Activated T-cell treated with anti-CD3 and anti-CD28 coated beads, Interleukin-2, amount 50 U/mL, for 48 hours (primary cell): ENCODE results near the gene LGALS7.
A peak's percentile ranks its signal among the peaks of the same experiment; 100 is the strongest.
"Not testable (repeated sequence)": the region's sequence is repeated elsewhere in the genome, so short reads cannot be mapped to it uniquely, and the experiment has no call there.

Experiments used
- DNase-seq, 2 experiments: peaks; one replicate each; pipeline ENCODE4 v3.0.0-alpha.2; 2020

LGALS7 gene

GRCh38 chr19:38770228-38770948 is 2.9 kb downstream of the LGALS7 start:
- not testable (repeated sequence) for DNase-seq

- DNase-seq: peak; percentile 95 to 96
Observed at GRCh38 chr19:38769635-38770211, 3.6 kb downstream of the LGALS7 start.

GRCh38 chr19:38766276-38767047 is 6.9 kb downstream of the LGALS7 start:
- DNase-seq: no peak

- no peak for DNase-seq
Observed at GRCh38 chr19:38765214-38765613, 8.1 kb downstream of the LGALS7 start.

GRCh38 chr19:38763795-38764220 is 9.5 kb downstream of the LGALS7 start:
- DNase-seq: no peak

GRCh38 chr19:38761884-38762389 is 11.4 kb downstream of the LGALS7 start:
- DNase-seq: not testable (repeated sequence)

GRCh38 chr19:38760805-38761517 is 12.4 kb downstream of the LGALS7 start:
- DNase-seq: not testable (repeated sequence)

GRCh38 chr19:38759590-38760003 is 13.7 kb downstream of the LGALS7 start:
- no peak for DNase-seq

- DNase-seq: not testable (repeated sequence)
Observed at GRCh38 chr19:38754196-38754595, 19.1 kb downstream of the LGALS7 start.

GRCh38 chr19:38753783-38754182 is 19.5 kb downstream of the LGALS7 start:
- not testable (repeated sequence) for DNase-seq

- no peak for DNase-seq
Observed at GRCh38 chr19:38745316-38745715, 28.0 kb downstream of the LGALS7 start.

GRCh38 chr19:38744874-38745273 is 28.4 kb downstream of the LGALS7 start:
- no peak for DNase-seq

- no peak for DNase-seq
Observed at GRCh38 chr19:38744298-38744681, 29.0 kb downstream of the LGALS7 start, which contains the start of gene CAPN12. TSS of gene CAPN12 (minus strand) at chr19:38744474. CDS start at chr19:38744165, 309 bp downstream.

- no peak for DNase-seq
Observed at GRCh38 chr19:38743394-38744297, 29.7 kb downstream of the LGALS7 start.

- DNase-seq: no peak
Observed at GRCh38 chr19:38742906-38743305, 30.4 kb downstream of the LGALS7 start.

- no peak for DNase-seq
Observed at GRCh38 chr19:38742296-38742695, 31.0 kb downstream of the LGALS7 start.

- no peak for DNase-seq
Observed at GRCh38 chr19:38741670-38742069, 31.6 kb downstream of the LGALS7 start.

GRCh38 chr19:38740932-38741331 is 32.4 kb downstream of the LGALS7 start:
- DNase-seq: no peak

GRCh38 chr19:38740257-38740592 is 33.1 kb downstream of the LGALS7 start:
- DNase-seq: peak in 1 of 2 experiments; percentile 15

GRCh38 chr19:38739440-38740256 is 33.7 kb downstream of the LGALS7 start:
- peak; percentile 37 to 45 for DNase-seq
